Measurements from ENCODE around the gene GPR135.

Gene GPR135

DNA sequence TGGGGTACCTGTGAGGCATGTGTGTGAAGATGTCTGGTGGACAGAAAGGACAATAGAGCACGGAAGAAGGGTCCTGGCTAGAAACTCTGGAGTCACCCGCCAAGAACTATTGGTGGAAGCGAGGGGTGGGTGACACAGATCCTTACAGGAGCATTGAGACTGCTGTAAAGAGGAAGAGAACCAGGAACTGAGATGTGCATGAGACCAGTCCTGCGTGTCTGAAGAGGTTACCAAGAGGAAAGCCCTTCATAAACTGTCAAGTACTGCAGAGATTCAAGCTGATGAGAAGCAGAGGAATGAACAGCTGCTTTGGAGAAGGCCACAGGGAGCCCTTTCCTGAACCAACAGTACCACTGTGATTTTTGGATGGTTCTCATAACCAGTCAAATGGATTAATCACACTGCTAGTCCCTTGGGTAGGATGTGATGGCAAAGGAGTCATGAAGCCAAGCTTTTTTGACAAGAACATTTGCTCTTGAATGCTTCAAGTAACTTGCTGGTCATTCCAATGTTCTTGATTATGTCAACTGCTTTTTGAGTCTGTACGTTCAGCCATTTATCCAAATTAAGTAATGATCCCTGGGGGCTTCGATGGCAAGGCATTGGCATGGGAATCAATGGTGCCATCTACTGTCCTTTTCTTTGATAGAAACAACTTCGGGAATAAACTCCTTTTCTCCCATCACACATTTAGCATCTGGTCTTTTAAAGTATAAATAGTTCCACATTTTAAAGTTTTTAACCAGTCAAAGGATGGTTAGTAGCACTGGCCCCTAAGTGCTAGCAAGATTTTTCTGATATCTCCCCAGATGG, 42.9 kb downstream of the GPR135 start:
- DNase-seq (ENCODE audit: low read depth in 2 of 2), result no peak

DNA sequence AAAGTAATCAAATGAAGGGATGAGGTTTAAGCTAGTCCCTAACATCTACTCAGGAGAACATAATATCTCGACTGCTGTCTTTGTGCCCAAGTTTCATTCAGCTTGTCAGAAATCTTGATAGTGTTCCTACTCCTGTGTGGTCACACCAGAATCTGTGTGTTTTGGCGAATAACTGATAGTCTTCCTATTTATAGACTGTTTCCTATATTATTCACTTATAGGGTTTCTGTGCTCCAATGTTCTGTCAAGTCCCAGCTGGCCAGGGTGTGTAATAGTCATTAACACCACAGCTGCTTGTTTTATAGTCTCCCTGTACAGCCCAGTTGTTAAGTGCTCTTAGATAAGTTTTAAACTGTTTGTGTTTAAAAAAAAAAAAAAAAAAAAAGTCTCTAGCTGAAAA, 45.9 kb downstream of the GPR135 start:
- no peak for DNase-seq (ENCODE audit: low read depth in 2 of 2)

DNA sequence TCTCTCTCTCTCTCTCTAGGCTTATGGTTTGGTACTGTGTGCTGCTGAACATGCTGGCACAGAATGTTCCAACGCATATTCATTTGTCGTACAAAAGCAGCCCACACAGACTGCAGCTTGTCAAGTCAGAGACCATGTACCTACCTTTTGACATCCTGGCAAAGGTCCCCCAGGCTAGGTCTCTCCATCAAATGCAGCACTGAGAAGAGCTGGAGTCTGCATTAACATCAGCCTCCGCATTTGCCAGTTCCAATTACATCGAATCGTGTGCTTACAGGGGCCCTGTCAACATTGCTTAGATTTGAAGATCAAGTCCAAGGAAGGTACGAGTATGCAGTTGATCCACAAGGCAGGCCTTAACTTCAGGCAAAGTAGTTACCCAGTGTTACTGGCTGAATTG, 47.9 kb downstream of the GPR135 start:
- no peak for DNase-seq (ENCODE audit: low read depth in 2 of 2)

DNA sequence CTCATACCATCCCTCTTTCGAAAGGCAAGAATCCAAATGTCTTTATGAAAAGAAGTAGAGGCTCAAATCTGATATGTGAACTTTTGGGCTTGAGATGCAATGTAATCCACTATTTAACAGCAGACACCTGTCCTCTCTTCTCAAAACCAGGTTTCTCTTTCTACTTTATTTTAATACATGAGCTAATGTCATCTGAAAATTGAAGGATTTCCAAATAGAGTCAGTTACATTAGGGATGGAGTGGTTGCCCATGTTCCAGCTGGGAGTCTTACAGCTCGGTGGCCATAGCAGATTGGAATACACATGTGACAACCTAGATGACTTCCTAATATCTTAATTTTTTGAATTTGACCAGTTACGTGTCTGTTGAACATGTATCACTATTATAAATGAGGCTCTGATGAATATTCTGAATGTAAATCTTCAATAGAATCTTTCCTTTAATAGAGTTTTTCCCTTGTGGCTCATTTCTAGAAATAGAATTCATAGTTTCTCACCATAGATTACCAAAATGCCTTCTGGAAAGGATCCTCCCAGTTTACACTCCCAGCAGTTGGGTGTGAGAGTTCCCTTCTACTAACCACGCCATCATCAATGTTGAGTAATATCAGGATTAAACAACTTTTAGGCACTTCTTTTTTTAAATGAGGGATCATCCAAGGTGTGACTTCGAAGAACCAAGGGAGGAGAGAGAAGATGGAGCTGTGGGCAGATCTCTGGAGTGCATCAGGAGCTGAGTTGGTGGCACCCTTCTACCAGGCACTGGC, 49.2 kb downstream of the GPR135 start:
- no peak for DNase-seq (ENCODE audit: low read depth in 2 of 2)

Measured in stimulated activated CD4-positive, alpha-beta T cell treated with anti-CD3 and anti-CD28 coated beads, Interleukin-15, amount 100 ng/mL, for 48 hours (primary cell).